Osteocyte (in vitro differentiated cells): ENCODE results near the gene CLECL1. TPM values are rescaled to one million over a fixed set of nuclear protein-coding genes. Genes with fewer than 3 reads are reported as not detected.

Source experiments
- DNase-seq: peaks from one replicate; pipeline ENCODE4 v3.0.0; 2021; ENCODE audit warnings: mixed read lengths; ENCODE audit not compliant: unreplicated experiment; ENCODE audit errors: extremely low spot score
- H3K27ac Mint-ChIP-seq: one replicate; pipeline ENCODE4 v1.8.0; 2021; ENCODE audit warnings: mild to moderate bottlenecking, mixed read lengths; ENCODE audit not compliant: unreplicated experiment
- H3K27me3 Mint-ChIP-seq: one replicate; pipeline ENCODE4 v1.8.0; 2021; ENCODE audit warnings: mixed read lengths; ENCODE audit not compliant: unreplicated experiment
- H3K36me3 Mint-ChIP-seq: one replicate; pipeline ENCODE4 v1.8.0; 2021; ENCODE audit warnings: mixed read lengths; ENCODE audit not compliant: unreplicated experiment
- H3K4me1 Mint-ChIP-seq: one replicate; pipeline ENCODE4 v1.8.0; 2021; ENCODE audit warnings: mixed read lengths; ENCODE audit not compliant: unreplicated experiment
- H3K4me3 Mint-ChIP-seq: one replicate; pipeline ENCODE4 v1.8.0; 2021; ENCODE audit warnings: mild to moderate bottlenecking, moderate library complexity, mixed read lengths; ENCODE audit not compliant: unreplicated experiment
- H3K9me3 Mint-ChIP-seq: one replicate; pipeline ENCODE4 v1.8.0; 2021; ENCODE audit warnings: mixed read lengths; ENCODE audit not compliant: unreplicated experiment
- CTCF ChIP-seq: fragments of 200-600 bp; sonication (generic); IDR thresholded peaks from 2 replicates; pipeline ENCODE4 v1.5.0; 2021; ENCODE audit warnings: antibody characterized with exemption, mild to moderate bottlenecking, moderate library complexity
- total RNA-seq: library from RNA; stranded (reverse); gene quantifications from 2 replicates; pipeline ENCODE4 v1.2.1, GENCODE V29; 2021

Gene CLECL1
- total RNA-seq, 1 donor from 2014 or later = not detected

DNA sequence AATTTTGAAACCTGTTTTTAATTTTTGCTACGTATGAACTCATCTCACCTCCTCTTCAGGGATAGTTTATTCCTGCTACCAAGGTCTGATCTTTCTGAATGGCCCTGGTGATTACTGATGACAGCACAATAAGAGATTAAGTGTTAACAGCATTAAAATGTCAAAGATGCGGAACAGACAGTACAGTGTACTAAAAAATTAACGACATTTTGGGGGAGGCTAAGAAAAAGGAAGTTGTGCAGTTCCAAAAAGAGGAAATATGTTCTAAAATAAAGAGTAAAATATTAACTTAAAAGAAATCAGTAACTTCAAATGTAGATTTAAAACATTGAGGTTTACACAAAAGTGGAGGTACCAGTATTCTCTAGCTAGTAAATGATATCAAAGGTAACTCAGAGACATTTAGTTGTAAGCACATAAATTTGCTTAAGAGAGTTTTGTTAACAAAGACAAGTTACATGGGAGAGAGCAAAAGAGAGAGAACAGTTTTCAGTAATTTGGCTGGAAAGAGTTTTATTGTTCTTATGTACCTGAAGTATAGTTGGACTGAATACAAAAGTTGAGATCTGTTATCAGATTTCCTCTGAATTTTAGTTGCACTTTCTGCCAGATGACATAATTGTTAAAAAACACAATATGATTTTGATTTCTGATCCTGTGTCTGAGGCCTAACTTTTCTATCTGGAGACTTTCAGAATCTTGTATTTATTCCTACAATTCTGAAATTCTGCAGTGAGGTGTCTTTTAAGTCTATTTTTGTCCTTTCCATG is 4.2 kb upstream of the CLECL1 start:
- no peak for TF ChIP-seq CTCF
- Mint-ChIP-seq H3K36me3 (no peaks in the 10 kb centered on the region), H3K4me3 (no peak overlapping the region), H3K9me3 (no peaks in the 10 kb centered on the region), H3K4me1 (no peaks in the 10 kb centered on the region), H3K27ac (no peak overlapping the region), H3K27me3 (peaks cover 26% of the 10 kb centered on the region)
- DNase-seq = no peak

DNA sequence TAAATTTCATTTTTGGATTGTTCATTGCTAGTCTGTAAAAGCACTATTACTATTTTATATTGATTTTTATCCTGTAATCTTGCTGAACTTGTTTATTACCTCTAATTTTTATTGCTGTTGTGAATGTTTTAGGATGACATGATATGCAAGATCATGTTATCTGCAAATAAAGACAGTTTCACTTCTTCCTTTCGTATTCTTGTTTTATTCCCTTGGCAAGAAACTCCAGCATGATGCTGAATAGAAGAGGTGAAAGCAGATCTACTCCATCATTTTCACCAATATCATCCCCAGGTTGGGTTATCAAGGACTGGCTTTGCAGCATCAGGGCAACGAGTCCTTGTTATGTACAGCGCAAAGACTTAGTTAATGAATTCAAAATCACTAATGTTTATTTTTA is 2.7 kb upstream of the CLECL1 start:
- Mint-ChIP-seq H3K4me3 (no peak overlapping the region), H3K36me3 (no peaks in the 10 kb centered on the region), H3K9me3 (no peaks in the 10 kb centered on the region), H3K27me3 (peaks cover 18% of the 10 kb centered on the region), H3K4me1 (no peaks in the 10 kb centered on the region), H3K27ac (no peak overlapping the region)
- TF ChIP-seq CTCF = no peak
- no peak for DNase-seq

DNA sequence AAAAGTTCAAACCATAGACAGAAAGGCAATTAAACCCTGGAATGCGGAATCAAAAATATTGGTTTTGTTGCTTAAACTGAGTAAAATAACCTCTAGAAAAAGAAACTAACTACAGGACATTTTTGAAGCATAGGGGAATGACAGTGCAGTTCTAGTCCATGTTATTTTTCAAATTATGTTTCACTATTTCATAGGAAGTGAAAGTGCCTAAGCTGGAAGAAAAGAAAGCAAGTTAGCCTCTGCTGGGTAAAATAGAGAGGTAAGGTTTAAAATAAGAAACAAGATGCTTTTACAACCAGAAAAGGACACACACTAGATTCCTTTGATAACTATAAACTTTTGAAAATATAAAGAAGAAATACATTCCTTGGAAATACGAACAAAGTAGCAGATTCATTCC is 1.1 kb downstream of the CLECL1 start:
- Mint-ChIP-seq H3K4me3 (no peak overlapping the region), H3K36me3 (no peaks in the 10 kb centered on the region), H3K27ac (no peak overlapping the region), H3K27me3 (peaks cover 19% of the 10 kb centered on the region), H3K4me1 (no peaks in the 10 kb centered on the region), H3K9me3 (no peaks in the 10 kb centered on the region)
- no peak for TF ChIP-seq CTCF
- no peak for DNase-seq

DNA sequence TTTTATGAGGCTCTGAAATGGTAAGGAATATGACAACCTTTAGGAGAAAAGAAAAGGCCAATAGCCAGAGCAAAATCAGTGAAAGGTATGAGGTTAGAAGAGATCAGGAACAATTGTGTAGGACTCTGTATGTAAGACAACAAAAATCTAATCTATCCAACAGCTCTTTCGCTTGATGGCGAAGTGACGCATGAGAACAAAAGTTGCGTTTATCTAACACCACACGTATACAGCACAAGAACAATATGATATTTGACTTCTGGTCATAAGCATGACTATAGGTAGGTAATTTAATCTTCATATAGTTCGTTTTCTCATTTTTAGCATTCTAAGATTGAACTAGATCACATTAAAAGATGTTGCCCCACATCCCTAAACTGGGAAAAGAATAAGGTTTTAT is 1.5 kb downstream of the CLECL1 start:
- Mint-ChIP-seq H3K4me1 (no peaks in the 10 kb centered on the region), H3K27ac (no peak overlapping the region), H3K9me3 (no peaks in the 10 kb centered on the region), H3K4me3 (no peak overlapping the region), H3K27me3 (peaks cover 19% of the 10 kb centered on the region), H3K36me3 (no peaks in the 10 kb centered on the region)
- no peak for DNase-seq
- no peak for TF ChIP-seq CTCF

- no peak for DNase-seq
- H3K27me3 Mint-ChIP-seq = peaks cover 13% of the 10 kb centered on the region
- no peak overlapping the region for H3K27ac Mint-ChIP-seq
- H3K4me3 Mint-ChIP-seq = no peak overlapping the region
- H3K9me3 Mint-ChIP-seq = no peaks in the 10 kb centered on the region
- H3K4me1 Mint-ChIP-seq = no peaks in the 10 kb centered on the region
- TF ChIP-seq CTCF = no peak
- H3K36me3 Mint-ChIP-seq = no peaks in the 10 kb centered on the region
Observed at GRCh38 chr12:9730591-9730990, 2.3 kb downstream of the CLECL1 start.
